ENCODE measurements around the gene FHIT. TPM values are rescaled to one million over a fixed set of nuclear protein-coding genes. Genes with fewer than 3 reads are reported as not detected.

The FHIT gene
- total and polyA plus RNA-seq, 2 donors from 2014 or later = 20.2 to 61.2 TPM

- no peak overlapping the region for H3K9ac ChIP-seq (ENCODE audit: low read length in 3 of 3)
- FAIRE-seq (no peak), DNase-seq (no peak)
- no peaks in the 10 kb centered on the region for H3K9me3 ChIP-seq (ENCODE audit: control insufficient read depth in 2 of 3, insufficient read depth in 1 of 3, low read length in 3 of 3)
- H3K27ac ChIP-seq (ENCODE audit: low read depth in 2 of 2, low read length in 2 of 2) = no peak overlapping the region
- intact Hi-C loops (cut with DNase I) = no loop called here
- H3K4me1 ChIP-seq (ENCODE audit: control insufficient read depth in 2 of 3, insufficient read depth in 2 of 3, low read depth in 1 of 3, low read length in 3 of 3) = no peaks in the 10 kb centered on the region
- no peaks in the 10 kb centered on the region for H3K36me3 ChIP-seq (ENCODE audit: control insufficient read depth in 2 of 3, insufficient read depth in 3 of 3, low read length in 3 of 3)
- H3K4me3 ChIP-seq (ENCODE audit: low read length in 3 of 3) = no peak overlapping the region
- H3K27me3 ChIP-seq (ENCODE audit: control insufficient read depth, insufficient read depth, low read length) = no peaks in the 10 kb centered on the region
- no peak for TF ChIP-seq CTCF (IDR thresholded peaks at IDR 0.05; ENCODE audit: borderline replicate concordance, extremely low read depth, insufficient read depth)
These were observed 670.4 kb downstream of the FHIT start for GRCh38 chr3:60580809-60581208.

- no peak overlapping the region for H3K4me3 ChIP-seq (ENCODE audit: low read length in 3 of 3)
- H3K36me3 ChIP-seq (ENCODE audit: control insufficient read depth in 2 of 3, insufficient read depth in 3 of 3, low read length in 3 of 3) = no peaks in the 10 kb centered on the region
- no peak overlapping the region for H3K9ac ChIP-seq (ENCODE audit: low read length in 3 of 3)
- no peak for FAIRE-seq
- H3K27me3 ChIP-seq (ENCODE audit: control insufficient read depth, insufficient read depth, low read length) = no peaks in the 10 kb centered on the region
- DNase-seq = no peak
- intact Hi-C loops (cut with DNase I) = no loop called here
- TF ChIP-seq CTCF (IDR thresholded peaks at IDR 0.05; ENCODE audit: borderline replicate concordance, extremely low read depth, insufficient read depth) = no peak
- H3K27ac ChIP-seq (ENCODE audit: low read depth in 2 of 2, low read length in 2 of 2) = no peak overlapping the region
- no peaks in the 10 kb centered on the region for H3K9me3 ChIP-seq (ENCODE audit: control insufficient read depth in 2 of 3, insufficient read depth in 1 of 3, low read length in 3 of 3)
- H3K4me1 ChIP-seq (ENCODE audit: control insufficient read depth in 2 of 3, insufficient read depth in 2 of 3, low read depth in 1 of 3, low read length in 3 of 3) = no peaks in the 10 kb centered on the region
These were observed 671.5 kb downstream of the FHIT start for GRCh38 chr3:60579734-60580133.

GRCh38 chr3:60578936-60579335 lies 672.3 kb downstream of the FHIT start:
- no peaks in the 10 kb centered on the region for H3K4me1 ChIP-seq (ENCODE audit: control insufficient read depth in 2 of 3, insufficient read depth in 2 of 3, low read depth in 1 of 3, low read length in 3 of 3)
- no peak overlapping the region for H3K4me3 ChIP-seq (ENCODE audit: low read length in 3 of 3)
- TF ChIP-seq CTCF (IDR thresholded peaks at IDR 0.05; ENCODE audit: borderline replicate concordance, extremely low read depth, insufficient read depth) = no peak
- DNase-seq = no peak
- H3K27me3 ChIP-seq (ENCODE audit: control insufficient read depth, insufficient read depth, low read length) = no peaks in the 10 kb centered on the region
- no peaks in the 10 kb centered on the region for H3K36me3 ChIP-seq (ENCODE audit: control insufficient read depth in 2 of 3, insufficient read depth in 3 of 3, low read length in 3 of 3)
- intact Hi-C loops (cut with DNase I) = no loop called here
- no peak overlapping the region for H3K27ac ChIP-seq (ENCODE audit: low read depth in 2 of 2, low read length in 2 of 2)
- no peaks in the 10 kb centered on the region for H3K9me3 ChIP-seq (ENCODE audit: control insufficient read depth in 2 of 3, insufficient read depth in 1 of 3, low read length in 3 of 3)
- no peak for FAIRE-seq
- H3K9ac ChIP-seq (ENCODE audit: low read length in 3 of 3) = no peak overlapping the region

GRCh38 chr3:60577601-60578000 lies 673.7 kb downstream of the FHIT start:
- H3K27me3 ChIP-seq (ENCODE audit: control insufficient read depth, insufficient read depth, low read length) = no peaks in the 10 kb centered on the region
- TF ChIP-seq CTCF (IDR thresholded peaks at IDR 0.05; ENCODE audit: borderline replicate concordance, extremely low read depth, insufficient read depth) = no peak
- no peak overlapping the region for H3K9ac ChIP-seq (ENCODE audit: low read length in 3 of 3)
- H3K4me3 ChIP-seq (ENCODE audit: low read length in 3 of 3) = no peak overlapping the region
- FAIRE-seq = no peak
- no peaks in the 10 kb centered on the region for H3K36me3 ChIP-seq (ENCODE audit: control insufficient read depth in 2 of 3, insufficient read depth in 3 of 3, low read length in 3 of 3)
- intact Hi-C loops (cut with DNase I) = no loop called here
- H3K4me1 ChIP-seq (ENCODE audit: control insufficient read depth in 2 of 3, insufficient read depth in 2 of 3, low read depth in 1 of 3, low read length in 3 of 3) = no peaks in the 10 kb centered on the region
- no peak for DNase-seq
- H3K27ac ChIP-seq (ENCODE audit: low read depth in 2 of 2, low read length in 2 of 2) = no peak overlapping the region
- H3K9me3 ChIP-seq (ENCODE audit: control insufficient read depth in 2 of 3, insufficient read depth in 1 of 3, low read length in 3 of 3) = no peaks in the 10 kb centered on the region

Measured in kidney (tissue), 14 donors.